T-helper 2 cell (primary cell): ENCODE results near the gene OSBP.
A peak's percentile ranks its signal among the peaks of the same experiment; 100 is the strongest.

Experiments
- DNase-seq, 5 experiments: peaks; one replicate each; pipeline versions ENCODE4 v3.0.0 to v3.0.0-alpha.2; 2012 to 2022

OSBP gene

GRCh38 chr11:59607703-59608454 lies 7.7 kb downstream of the OSBP start:
- no peak for DNase-seq

- DNase-seq: no peak
Observed at GRCh38 chr11:59602432-59602831, 13.1 kb downstream of the OSBP start.

GRCh38 chr11:59601788-59602187 lies 13.8 kb downstream of the OSBP start:
- DNase-seq: no peak

- no peak for DNase-seq
Observed at GRCh38 chr11:59600636-59601035, 14.9 kb downstream of the OSBP start.

GRCh38 chr11:59600234-59600633 lies 15.3 kb downstream of the OSBP start:
- DNase-seq: no peak

- no peak for DNase-seq
Observed at GRCh38 chr11:59598961-59599360, 16.6 kb downstream of the OSBP start.

GRCh38 chr11:59584294-59584693 lies 31.3 kb downstream of the OSBP start:
- DNase-seq: no peak

- no peak for DNase-seq
Observed at GRCh38 chr11:59582006-59582405, 33.6 kb downstream of the OSBP start.

GRCh38 chr11:59578369-59578768 lies 37.2 kb downstream of the OSBP start:
- DNase-seq: no peak

GRCh38 chr11:59575505-59575904 lies 40.1 kb downstream of the OSBP start:
- no peak for DNase-seq

GRCh38 chr11:59574932-59575502 lies 40.6 kb downstream of the OSBP start:
- no peak for DNase-seq

GRCh38 chr11:59574467-59574866 lies 41.1 kb downstream of the OSBP start:
- DNase-seq: no peak

- DNase-seq: no peak
Observed at GRCh38 chr11:59573216-59573615, 42.4 kb downstream of the OSBP start.

GRCh38 chr11:59572091-59572490 lies 43.5 kb downstream of the OSBP start:
- no peak for DNase-seq

- DNase-seq: no peak
Observed at GRCh38 chr11:59562292-59562691, 53.3 kb downstream of the OSBP start.

GRCh38 chr11:59560702-59561473 lies 54.7 kb downstream of the OSBP start:
- DNase-seq: peak; percentile 55 to 88 (median 73)

- DNase-seq: peak in 4 of 5 experiments; percentile 47 to 78 (median 65)
Observed at GRCh38 chr11:59560290-59560701, 55.3 kb downstream of the OSBP start.

- no peak for DNase-seq
Observed at GRCh38 chr11:59559886-59560285, 55.7 kb downstream of the OSBP start.

GRCh38 chr11:59558270-59558643 lies 57.3 kb downstream of the OSBP start:
- DNase-seq: no peak

GRCh38 chr11:59556917-59557348 lies 58.6 kb downstream of the OSBP start:
- peak in 1 of 5 experiments; percentile 38 for DNase-seq

- DNase-seq: peak in 3 of 5 experiments; percentile 14 to 63 (median 58)
Observed at GRCh38 chr11:59556115-59556916, 59.3 kb downstream of the OSBP start.

GRCh38 chr11:59555601-59556114 lies 59.9 kb downstream of the OSBP start:
- DNase-seq: no peak

GRCh38 chr11:59553323-59553722 lies 62.3 kb downstream of the OSBP start:
- DNase-seq: no peak
